ENCODE data around the gene IL20. TPM values are rescaled to one million over a fixed set of nuclear protein-coding genes. Genes with fewer than 3 reads are reported as not detected.

The IL20 gene
- total RNA-seq, 4 donors from 2014 or later = 40.6 TPM; not detected in 3

DNA sequence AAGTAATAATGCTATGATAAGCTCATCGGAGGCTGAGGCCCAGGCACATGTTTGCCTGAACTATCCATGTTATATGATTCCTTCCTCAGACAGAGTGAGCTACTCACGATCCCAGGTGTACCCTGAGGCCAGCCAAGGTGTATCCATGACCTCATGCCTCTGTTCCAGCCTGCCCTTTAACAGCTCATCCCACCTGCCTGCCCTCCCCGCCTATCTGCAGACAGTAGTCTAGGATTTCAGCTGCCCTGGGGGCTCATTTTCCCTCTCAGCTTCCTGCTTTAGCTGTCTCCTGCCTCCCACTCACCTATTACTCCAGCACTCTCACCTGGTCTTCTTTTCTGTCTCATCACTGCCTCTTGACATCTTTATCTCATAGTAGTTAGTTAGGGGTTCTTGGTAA, 29.9 kb downstream of the IL20 start:
- H3K36me3 ChIP-seq = no peaks in the 10 kb centered on the region
- no peaks in the 10 kb centered on the region for H3K9me3 ChIP-seq
- no peak for DNase-seq
- no peak overlapping the region for H3K27ac ChIP-seq
- intact Hi-C loops (cut with DNase I; ENCODE audit: low total_unique reads) = no loop called here
- H3K4me3 ChIP-seq = no peak overlapping the region
- no peaks in the 10 kb centered on the region for H3K27me3 ChIP-seq
- TF ChIP-seq, protein P1, sequence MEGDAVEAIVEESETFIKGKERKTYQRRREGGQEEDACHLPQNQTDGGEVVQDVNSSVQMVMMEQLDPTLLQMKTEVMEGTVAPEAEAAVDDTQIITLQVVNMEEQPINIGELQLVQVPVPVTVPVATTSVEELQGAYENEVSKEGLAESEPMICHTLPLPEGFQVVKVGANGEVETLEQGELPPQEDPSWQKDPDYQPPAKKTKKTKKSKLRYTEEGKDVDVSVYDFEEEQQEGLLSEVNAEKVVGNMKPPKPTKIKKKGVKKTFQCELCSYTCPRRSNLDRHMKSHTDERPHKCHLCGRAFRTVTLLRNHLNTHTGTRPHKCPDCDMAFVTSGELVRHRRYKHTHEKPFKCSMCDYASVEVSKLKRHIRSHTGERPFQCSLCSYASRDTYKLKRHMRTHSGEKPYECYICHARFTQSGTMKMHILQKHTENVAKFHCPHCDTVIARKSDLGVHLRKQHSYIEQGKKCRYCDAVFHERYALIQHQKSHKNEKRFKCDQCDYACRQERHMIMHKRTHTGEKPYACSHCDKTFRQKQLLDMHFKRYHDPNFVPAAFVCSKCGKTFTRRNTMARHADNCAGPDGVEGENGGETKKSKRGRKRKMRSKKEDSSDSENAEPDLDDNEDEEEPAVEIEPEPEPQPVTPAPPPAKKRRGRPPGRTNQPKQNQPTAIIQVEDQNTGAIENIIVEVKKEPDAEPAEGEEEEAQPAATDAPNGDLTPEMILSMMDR (IDR thresholded peaks at IDR 0.05) = no peak
- TF ChIP-seq POLR2A (IDR thresholded peaks at IDR 0.05) = no peak
- no peaks in the 10 kb centered on the region for H3K4me1 ChIP-seq

- no peak for TF ChIP-seq POLR2A (IDR thresholded peaks at IDR 0.05)
- TF ChIP-seq, protein P1 (IDR thresholded peaks at IDR 0.05) = no peak
- H3K4me3 ChIP-seq = no peak overlapping the region
- H3K27ac ChIP-seq = no peak overlapping the region
- H3K4me1 ChIP-seq = no peaks in the 10 kb centered on the region
- intact Hi-C loops (cut with DNase I; ENCODE audit: low total_unique reads) = no loop called here
- H3K9me3 ChIP-seq = no peaks in the 10 kb centered on the region
- no peaks in the 10 kb centered on the region for H3K36me3 ChIP-seq
- DNase-seq = no peak
- no peaks in the 10 kb centered on the region for H3K27me3 ChIP-seq
Measured at GRCh38 chr1:206895837-206896242, 30.4 kb downstream of the IL20 start.

DNA sequence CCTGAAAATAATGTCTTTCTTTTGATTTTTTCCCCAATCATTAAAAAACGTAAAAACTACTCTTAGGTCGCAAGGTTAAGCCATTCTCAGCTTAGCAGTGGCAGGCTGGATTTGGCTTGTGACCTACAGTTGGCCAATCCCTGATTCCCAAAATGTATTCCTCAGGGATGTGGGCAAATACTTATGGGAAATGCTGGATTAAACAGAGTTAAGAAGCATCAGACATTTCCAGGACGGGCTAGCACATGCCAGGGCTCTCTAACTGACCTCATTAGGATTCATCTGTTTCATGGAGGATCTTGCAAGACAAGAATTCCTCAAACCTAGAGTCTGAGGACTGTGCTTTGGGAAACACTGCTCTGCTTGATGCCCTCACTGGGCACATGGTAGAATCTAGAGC, 30.8 kb downstream of the IL20 start:
- TF ChIP-seq, protein P1 (IDR thresholded peaks at IDR 0.05) = no peak
- TF ChIP-seq POLR2A (IDR thresholded peaks at IDR 0.05) = no peak
- Histone ChIP-seq H3K36me3 (no peaks in the 10 kb centered on the region), H3K9me3 (no peaks in the 10 kb centered on the region), H3K4me1 (no peaks in the 10 kb centered on the region), H3K27me3 (no peaks in the 10 kb centered on the region), H3K4me3 (no peak overlapping the region), H3K27ac (no peak overlapping the region)
- intact Hi-C loops (cut with DNase I; ENCODE audit: low total_unique reads) = no loop called here
- DNase-seq = no peak

DNA sequence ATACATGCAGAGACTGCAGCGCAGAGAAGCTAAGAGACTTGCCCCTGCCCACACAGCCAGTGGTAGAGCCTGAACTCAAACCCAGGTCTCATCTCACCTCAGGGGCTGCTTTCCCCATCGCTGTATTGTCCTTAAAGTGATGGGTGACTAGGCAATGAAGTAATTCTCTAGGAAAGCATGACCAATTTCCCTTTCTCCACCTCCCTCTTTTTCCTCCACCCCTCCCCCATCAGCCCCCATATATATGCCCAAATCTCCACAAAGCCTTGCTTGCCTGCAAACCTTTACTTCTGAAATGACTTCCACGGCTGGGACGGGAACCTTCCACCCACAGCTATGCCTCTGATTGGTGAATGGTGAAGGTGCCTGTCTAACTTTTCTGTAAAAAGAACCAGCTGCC, 31.8 kb downstream of the IL20 start, which contains the start of gene IL24:
TSS of gene IL24 (plus strand) at position 269 of the 400 bp plus-strand sequence. CDS start 390 bp downstream, outside the sequence.
- intact Hi-C loops (cut with DNase I; ENCODE audit: low total_unique reads) = no loop called here

GRCh38 chr1:206898089-206898914, 32.9 kb downstream of the IL20 start:
- no peaks in the 10 kb centered on the region for H3K4me1 ChIP-seq
- intact Hi-C loops (cut with DNase I; ENCODE audit: low total_unique reads) = no loop called here
- no peaks in the 10 kb centered on the region for H3K9me3 ChIP-seq
- DNase-seq = no peak
- no peaks in the 10 kb centered on the region for H3K27me3 ChIP-seq
- no peaks in the 10 kb centered on the region for H3K36me3 ChIP-seq
- no peak for TF ChIP-seq POLR2A (IDR thresholded peaks at IDR 0.05)
- TF ChIP-seq, protein P1 (IDR thresholded peaks at IDR 0.05) = no peak
- H3K4me3 ChIP-seq = no peak overlapping the region
- H3K27ac ChIP-seq = no peak overlapping the region

More for the DNA sequence above, 31.8 kb downstream of the IL20 start, which contains the start of gene IL24:
- H3K27me3 ChIP-seq = no peaks in the 10 kb centered on the region
- no peak within 1 kb of the TSS for H3K4me3 ChIP-seq
- TF ChIP-seq POLR2A (IDR thresholded peaks at IDR 0.05) = no peak
- TF ChIP-seq, protein P1 (IDR thresholded peaks at IDR 0.05) = no peak
- H3K9me3 ChIP-seq = no peaks in the 10 kb centered on the region
- no peak within 1 kb of the TSS for H3K27ac ChIP-seq
- no peaks in the 10 kb centered on the region for H3K36me3 ChIP-seq
- no peak for DNase-seq
- no peaks in the 10 kb centered on the region for H3K4me1 ChIP-seq
